Measurements from ENCODE around the gene IMMP2L.

IMMP2L gene

DNA sequence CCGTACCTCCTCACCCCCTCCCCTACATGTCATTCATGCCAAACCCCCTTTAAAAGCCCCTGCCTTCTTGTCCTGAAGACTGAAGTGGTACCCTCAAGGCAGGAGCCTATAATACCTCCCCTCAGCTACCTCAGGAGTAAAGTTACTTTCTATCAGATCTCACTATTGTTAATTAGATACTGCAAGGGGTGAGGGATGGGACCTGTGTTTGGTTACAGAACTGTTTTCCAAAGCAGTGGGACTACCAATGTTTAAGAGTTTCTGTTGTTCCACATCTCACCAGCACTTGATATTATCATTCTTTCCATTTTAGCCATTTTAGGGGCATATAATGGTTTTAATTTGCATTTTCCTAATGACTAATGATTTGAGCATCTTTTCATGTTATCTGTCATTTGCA is 668.2 kb downstream of the IMMP2L start:
- in situ Hi-C loops (cut with HindIII; ENCODE audit: low sequenced_read_pairs), result no loop called here

DNA sequence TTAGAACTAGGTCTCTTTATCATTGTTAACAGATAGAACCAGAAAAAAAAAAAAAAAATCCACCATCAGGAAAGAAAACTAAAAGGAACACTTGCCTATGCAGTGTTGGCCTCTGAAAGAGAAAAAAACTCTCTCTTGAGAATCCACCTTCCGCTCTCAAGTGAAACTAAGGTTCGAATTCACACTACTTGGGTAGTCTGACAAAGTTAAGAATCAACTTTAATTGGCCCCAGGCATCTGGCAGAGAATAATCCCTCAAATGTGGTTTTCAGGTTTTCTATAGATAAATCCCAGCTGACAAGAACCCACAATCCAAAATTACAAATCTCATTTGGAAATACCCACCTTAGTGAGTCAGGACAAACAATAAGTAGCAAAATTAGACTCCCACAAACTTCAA is 671.1 kb downstream of the IMMP2L start:
- in situ Hi-C loops (cut with HindIII; ENCODE audit: low sequenced_read_pairs), result no loop called here

DNA sequence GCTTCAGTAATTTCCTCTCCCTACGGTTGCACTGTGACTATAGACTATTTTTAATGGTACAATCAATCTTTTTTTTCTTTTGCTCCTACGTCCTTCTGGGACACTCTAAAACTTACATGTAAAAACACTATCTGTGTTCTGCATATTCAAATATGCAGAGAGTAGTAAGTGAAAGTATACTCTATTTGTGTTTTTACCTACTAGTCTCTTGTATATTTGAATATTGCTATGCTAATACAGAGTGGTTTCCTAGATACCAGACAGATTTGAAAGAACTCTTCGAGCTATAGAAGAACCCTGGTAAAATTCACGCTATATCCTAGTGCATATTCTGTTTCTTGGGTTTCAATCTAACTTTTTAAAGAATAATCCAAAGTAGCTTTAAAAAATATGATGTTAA is 672.2 kb downstream of the IMMP2L start:
- in situ Hi-C loops (cut with HindIII; ENCODE audit: low sequenced_read_pairs), result no loop called here

DNA sequence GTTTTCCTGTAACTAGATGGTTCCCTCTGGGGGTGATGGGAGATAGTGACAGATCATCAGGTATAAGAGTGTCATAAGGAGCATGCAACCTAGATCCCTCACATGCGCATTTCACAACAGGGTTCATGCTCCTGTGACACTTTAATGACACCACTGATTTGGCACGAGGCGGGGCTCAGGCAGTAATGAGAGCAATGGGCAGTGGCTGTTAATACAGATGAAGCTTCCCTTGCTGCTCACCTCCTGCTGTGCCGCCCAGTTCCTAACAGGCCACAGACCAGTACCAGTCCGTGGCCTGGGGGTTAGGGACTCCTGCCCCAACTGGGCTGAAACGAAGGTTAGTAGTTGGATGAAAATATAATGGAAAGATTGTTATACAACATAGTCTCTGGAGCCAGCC is 673.0 kb downstream of the IMMP2L start:
- in situ Hi-C loops (cut with HindIII; ENCODE audit: low sequenced_read_pairs), result loop anchor here (5.0 kb wide), 1 partner anchor 63 kb away; no protein-coding TSS in a partner anchor

- in situ Hi-C loops (cut with HindIII; ENCODE audit: low sequenced_read_pairs), result loop anchor here (5.0 kb wide), 1 partner anchor 64 kb away; no protein-coding TSS in a partner anchor
These were observed 673.7 kb downstream of the IMMP2L start for GRCh38 chr7:110888641-110889040.

DNA sequence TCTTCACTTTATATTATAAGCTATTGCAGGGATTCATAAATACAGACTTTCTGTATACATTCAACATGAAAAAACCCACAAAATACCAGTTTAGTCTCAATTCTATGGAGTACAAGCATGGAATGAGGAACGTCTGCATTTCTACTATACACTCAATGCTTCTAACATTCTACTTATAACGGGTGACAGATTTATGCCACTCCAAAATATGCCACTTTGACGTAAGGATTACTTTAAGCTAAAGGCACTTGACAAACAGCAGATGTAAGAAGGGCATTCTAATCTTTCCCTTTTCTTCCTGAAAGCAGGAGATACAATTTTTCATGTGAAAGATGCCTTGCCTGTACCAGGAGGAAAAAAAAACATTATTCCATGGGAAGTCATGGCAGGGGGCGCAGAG is 676.8 kb downstream of the IMMP2L start:
- in situ Hi-C loops (cut with HindIII; ENCODE audit: low sequenced_read_pairs), result loop anchor here (5.0 kb wide), 1 partner anchor 67 kb away; no protein-coding TSS in a partner anchor

DNA sequence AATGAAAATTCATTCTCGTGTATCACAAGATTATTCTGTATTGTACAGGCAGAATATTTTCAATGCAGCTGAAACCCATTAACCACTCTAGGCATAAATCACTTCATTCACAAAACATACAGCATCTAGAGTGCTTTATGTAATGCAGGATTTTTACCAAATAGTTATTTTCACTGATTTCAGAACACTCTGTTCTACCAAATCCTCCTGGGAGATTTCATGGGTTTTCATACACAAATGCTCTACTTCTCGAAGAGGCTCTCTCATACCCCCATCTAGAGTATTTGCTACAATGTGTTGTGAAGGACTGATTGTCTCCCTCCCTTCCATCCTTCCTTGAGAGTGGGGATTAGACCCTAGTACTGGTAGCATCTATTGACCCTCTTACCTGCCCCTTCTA is 680.6 kb downstream of the IMMP2L start:
- in situ Hi-C loops (cut with HindIII; ENCODE audit: low sequenced_read_pairs), result no loop called here

GRCh38 chr7:110880971-110881370 is 681.3 kb downstream of the IMMP2L start:
- in situ Hi-C loops (cut with HindIII; ENCODE audit: low sequenced_read_pairs), result no loop called here

GRCh38 chr7:110877016-110877415 is 685.3 kb downstream of the IMMP2L start:
- in situ Hi-C loops (cut with HindIII; ENCODE audit: low sequenced_read_pairs), result no loop called here

- in situ Hi-C loops (cut with HindIII; ENCODE audit: low sequenced_read_pairs), result no loop called here
These were observed 686.9 kb downstream of the IMMP2L start for GRCh38 chr7:110875346-110875745.

GRCh38 chr7:110871856-110872255 is 690.4 kb downstream of the IMMP2L start:
- in situ Hi-C loops (cut with HindIII; ENCODE audit: low sequenced_read_pairs), result no loop called here

DNA sequence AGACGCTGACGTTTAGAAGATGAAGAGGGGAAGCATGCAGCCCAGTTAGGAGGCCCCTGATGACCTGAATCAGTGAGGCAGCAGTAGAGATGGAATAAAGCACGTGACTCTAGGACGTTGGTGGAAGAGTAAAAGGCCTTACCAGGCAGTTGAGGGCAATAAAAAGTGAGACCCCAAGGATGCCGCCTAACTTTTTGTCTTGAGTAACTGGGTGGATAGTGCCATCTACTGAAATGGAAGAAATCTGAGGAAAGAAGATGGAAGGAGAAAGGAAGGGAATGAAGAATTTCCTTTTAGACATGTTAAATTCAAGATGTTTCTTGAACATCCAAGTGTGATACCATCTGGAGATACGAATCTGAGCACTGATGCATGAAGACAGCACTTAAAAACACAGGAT is 691.4 kb downstream of the IMMP2L start:
- in situ Hi-C loops (cut with HindIII; ENCODE audit: low sequenced_read_pairs), result no loop called here

DNA sequence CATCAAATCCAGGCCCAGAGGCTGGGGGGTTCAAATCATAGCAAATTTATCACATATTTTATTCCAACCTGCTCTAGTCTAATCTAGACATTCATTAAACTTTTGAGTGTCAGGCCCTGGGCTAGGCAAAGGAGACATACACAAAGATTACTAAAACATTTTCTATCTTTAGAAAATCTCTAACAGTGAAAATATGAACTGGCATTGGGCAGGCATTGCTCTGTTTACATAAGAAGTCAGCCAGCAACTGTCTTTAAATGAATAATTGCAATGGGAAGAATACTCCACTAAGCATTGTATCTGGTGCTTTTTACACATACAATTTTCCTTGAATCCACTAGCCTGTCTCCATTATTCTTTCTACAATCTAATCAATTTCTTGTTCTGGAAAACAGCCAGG is 693.8 kb downstream of the IMMP2L start:
- in situ Hi-C loops (cut with HindIII; ENCODE audit: low sequenced_read_pairs), result no loop called here

DNA sequence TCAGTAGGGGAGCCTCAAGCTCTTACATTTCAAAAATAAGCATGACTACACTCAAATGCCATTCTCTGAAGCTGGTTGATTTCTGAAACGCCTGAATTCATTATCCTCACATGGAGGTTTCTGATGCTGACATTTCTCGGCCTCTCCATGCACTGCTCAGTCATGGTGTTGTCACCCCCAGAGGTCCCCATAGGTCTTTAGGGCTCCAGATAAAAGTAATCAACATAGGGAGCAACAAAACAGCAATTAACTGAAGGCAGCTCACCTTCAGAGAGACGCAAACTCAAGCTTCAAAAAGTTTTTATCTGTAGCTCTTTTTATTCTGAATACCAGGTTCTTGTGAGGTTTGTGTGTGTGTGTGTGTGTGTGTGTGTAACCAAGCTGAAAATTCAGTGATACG is 694.5 kb downstream of the IMMP2L start:
- in situ Hi-C loops (cut with HindIII; ENCODE audit: low sequenced_read_pairs), result no loop called here

DNA sequence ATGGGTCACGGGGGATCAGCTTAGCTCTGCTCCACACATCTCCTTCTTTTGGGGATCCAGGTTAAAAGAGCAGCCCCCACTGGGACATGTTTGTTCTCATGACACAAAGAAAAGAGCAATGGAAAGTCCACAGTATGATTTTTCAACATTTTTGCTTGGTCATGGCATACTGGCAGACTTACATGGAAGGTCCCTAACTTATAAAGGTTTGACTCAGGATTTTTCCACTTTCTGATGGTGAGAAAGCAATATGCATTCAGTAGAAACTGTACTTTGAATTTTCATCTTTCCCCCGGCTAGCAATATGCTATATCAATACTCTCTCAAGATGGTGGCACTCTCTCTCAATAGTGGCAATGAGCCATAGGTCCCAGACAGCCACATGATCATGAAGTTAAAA is 699.0 kb downstream of the IMMP2L start:
- in situ Hi-C loops (cut with HindIII; ENCODE audit: low sequenced_read_pairs), result no loop called here

GRCh38 chr7:110861163-110861562 is 701.1 kb downstream of the IMMP2L start:
- in situ Hi-C loops (cut with HindIII; ENCODE audit: low sequenced_read_pairs), result no loop called here

DNA sequence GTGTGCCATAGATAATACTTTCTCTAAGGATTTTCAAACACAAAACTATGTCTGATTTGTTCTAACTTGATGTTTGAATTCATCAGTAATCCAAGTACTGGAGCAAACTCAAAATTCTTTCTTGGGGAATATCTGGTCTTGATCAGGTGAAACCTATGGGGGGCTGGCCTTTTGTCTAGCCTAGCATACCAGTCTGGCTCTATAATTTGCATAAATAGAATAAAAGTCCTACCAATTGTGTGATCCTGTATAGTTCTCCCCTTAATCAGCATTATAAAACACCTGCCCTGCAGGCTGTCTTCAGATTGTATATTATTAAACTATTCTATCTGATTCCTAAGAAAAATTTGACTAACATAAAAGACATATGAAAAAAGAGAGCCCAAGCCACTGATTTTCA is 705.2 kb downstream of the IMMP2L start:
- in situ Hi-C loops (cut with HindIII; ENCODE audit: low sequenced_read_pairs), result no loop called here

- in situ Hi-C loops (cut with HindIII; ENCODE audit: low sequenced_read_pairs), result no loop called here
These were observed 705.6 kb downstream of the IMMP2L start for GRCh38 chr7:110856704-110857103.

- in situ Hi-C loops (cut with HindIII; ENCODE audit: low sequenced_read_pairs), result no loop called here
These were observed 707.6 kb downstream of the IMMP2L start for GRCh38 chr7:110854651-110855050.

DNA sequence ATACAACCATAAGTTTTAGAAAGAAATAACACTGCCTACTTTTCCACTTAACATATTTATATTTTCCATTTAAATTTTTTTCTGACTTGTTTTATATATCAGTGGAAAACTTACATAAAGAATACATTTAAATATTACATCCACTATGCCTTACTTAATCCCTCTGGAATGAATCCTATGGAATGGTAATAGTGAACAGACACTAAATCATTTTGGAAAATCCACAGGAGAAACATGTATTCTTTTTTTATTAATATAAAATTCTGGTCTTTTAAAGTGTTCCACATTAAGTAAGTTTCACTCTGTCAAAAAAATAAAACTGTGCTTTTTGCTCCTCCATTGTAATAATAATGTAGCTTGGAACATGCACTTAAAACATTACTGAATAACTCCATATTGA is 708.1 kb downstream of the IMMP2L start:
- in situ Hi-C loops (cut with HindIII; ENCODE audit: low sequenced_read_pairs), result no loop called here

- in situ Hi-C loops (cut with HindIII; ENCODE audit: low sequenced_read_pairs), result no loop called here
These were observed 709.0 kb downstream of the IMMP2L start for GRCh38 chr7:110853263-110853662.

GRCh38 chr7:110852156-110852940 is 709.9 kb downstream of the IMMP2L start:
- in situ Hi-C loops (cut with HindIII; ENCODE audit: low sequenced_read_pairs), result no loop called here

- in situ Hi-C loops (cut with HindIII; ENCODE audit: low sequenced_read_pairs), result no loop called here
These were observed 712.1 kb downstream of the IMMP2L start for GRCh38 chr7:110850224-110850623.
